Activated gamma-delta T cell treated with Interleukin-2 at 50 U/mL for 16 hours (primary cell): ENCODE measurements around the gene PHF20.
"Not testable (repeated sequence)": the region's sequence is repeated elsewhere in the genome, so short reads cannot be mapped to it uniquely, and the experiment has no call there.

Source experiments
- DNase-seq: peaks from one replicate; pipeline ENCODE4 v3.0.0-alpha.2; 2020

PHF20 gene

DNA sequence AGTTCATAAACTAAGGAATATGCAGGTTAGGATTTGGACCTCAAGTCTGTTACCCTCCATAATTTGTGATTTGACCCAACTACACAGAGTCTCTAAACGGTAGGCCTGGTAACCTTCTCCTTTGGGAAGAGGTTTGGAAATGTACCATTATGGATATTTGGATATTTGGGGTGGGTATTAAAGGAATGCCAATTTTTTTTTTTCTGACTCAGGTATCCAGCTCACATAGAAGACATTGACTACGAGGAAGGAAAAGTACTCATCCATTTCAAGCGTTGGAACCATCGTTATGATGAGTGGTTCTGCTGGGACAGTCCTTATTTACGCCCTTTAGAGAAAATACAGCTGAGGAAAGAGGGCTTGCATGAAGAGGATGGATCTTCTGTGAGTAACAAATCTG is 70.5 kb downstream of the PHF20 start:
- DNase-seq: no peak

- DNase-seq: not testable (repeated sequence)
Observed at GRCh38 chr20:35843894-35844293, 72.1 kb downstream of the PHF20 start.

- DNase-seq: no peak
Observed at GRCh38 chr20:35845561-35845960, 73.7 kb downstream of the PHF20 start.

GRCh38 chr20:35849706-35850105 is 77.9 kb downstream of the PHF20 start:
- no peak for DNase-seq

DNA sequence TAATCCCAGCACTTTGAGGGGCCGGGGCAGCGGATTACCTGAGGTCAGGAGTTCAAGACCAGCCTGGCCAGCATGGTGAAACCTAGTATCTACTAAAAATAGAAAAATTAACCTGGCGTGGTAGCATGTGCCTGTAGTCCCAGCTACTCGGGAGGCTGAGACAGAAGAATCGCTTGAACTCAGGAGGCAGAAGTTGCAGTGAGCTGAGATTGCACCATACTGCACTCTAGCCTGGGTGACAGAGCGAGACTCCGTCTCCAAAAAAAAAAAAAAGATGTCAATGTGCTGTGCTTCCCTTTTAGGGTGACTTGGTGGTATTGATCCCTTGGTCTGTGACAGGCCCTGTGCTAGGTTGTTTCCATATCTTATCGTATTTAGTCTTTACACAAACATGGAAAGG is 79.8 kb downstream of the PHF20 start:
- DNase-seq: not testable (repeated sequence)

DNA sequence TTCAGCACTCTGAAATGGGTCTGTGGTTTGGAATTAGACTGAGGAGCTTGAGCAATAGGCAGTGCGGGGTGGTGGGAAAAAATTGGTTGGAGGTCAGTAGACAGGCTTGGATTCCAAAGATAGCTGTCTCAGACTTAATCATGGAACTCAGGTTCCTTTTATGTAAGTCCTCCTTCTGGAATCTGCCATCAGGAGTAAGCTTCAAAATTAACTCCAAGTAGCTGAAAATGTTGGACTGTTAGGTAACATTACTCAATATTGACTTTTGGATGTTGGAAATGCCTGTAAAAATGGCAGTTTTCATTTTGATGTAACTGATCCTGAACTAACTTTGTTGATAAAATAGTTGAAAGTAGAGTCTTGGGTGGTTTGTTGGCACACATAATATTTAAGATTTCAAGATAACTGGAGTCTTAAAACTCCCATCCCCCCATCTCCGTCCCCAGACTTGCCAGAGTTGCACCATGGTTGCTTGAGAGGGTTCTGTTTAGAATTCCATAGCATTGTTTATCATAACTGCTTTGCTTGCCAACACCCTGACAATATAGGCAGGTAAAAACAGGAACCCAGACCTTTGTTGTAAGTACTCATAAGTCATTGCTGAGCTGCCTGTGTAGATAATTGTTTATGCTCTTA is 83.0 kb downstream of the PHF20 start:
- DNase-seq: no peak

- not testable (repeated sequence) for DNase-seq
Observed at GRCh38 chr20:35855641-35856040, 83.8 kb downstream of the PHF20 start.

GRCh38 chr20:35856866-35857265 is 85.1 kb downstream of the PHF20 start:
- no peak for DNase-seq

GRCh38 chr20:35866418-35867202 is 94.8 kb downstream of the PHF20 start:
- no peak for DNase-seq

DNA sequence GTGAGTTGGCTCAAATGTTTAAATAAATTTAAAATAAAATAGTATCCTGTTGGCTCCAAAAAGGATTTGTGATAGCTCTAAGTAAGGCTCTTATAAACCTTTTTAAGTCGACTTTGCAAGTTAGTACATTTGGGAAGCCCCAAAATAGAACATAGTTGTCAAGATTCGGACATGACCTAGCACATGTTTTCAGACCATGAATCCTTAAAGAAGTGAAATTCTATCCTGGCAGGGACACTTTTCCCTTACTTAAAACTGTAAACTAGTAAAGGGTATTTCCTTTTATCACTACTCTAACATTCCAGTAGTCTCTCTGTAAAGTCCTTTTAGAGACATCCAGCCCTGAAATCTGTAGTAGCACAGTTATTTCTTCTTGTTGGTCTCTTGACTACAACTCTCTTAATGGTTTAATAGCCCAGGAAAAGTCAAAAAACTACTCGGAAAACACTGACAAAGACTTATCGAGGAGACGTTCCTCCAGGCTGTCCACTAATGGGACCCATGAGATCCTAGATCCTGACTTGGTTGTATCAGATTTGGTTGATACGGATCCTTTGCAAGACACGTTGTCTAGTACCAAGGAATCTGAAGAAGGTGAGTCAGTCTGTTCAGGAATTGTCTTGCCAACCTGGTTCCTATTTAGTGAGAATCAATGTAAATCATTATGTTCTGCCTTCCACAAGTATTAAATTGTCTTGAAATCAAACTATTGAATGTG is 98.9 kb downstream of the PHF20 start:
- DNase-seq: no peak

DNA sequence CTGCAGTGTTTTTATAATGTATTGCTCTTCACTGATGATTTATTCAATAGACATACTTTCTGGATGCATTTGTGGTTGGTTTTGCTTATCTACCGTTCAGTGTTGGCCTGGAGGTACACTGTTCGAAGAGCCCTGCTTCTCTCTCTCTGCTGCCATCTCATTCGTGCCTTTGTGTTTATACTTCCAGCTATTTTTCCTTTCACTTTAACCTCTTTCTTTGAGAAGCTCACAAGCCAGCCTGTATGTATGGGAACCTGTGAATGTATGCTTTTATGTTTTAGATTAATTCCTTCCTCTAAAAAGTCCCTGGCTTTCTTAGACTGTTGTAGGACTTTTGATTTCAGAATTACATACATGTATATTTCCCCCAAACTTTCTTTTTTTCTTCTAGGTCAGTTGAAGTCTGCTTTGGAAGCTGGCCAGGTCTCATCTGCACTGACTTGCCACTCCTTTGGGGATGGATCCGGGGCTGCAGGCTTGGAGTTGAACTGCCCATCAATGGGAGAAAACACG is 99.5 kb downstream of the PHF20 start:
- no peak for DNase-seq

GRCh38 chr20:35876033-35876320 is 104.2 kb downstream of the PHF20 start:
- no peak for DNase-seq

GRCh38 chr20:35877611-35878010 is 105.8 kb downstream of the PHF20 start:
- DNase-seq: no peak

- DNase-seq: no peak
Observed at GRCh38 chr20:35878113-35878625, 106.4 kb downstream of the PHF20 start.

DNA sequence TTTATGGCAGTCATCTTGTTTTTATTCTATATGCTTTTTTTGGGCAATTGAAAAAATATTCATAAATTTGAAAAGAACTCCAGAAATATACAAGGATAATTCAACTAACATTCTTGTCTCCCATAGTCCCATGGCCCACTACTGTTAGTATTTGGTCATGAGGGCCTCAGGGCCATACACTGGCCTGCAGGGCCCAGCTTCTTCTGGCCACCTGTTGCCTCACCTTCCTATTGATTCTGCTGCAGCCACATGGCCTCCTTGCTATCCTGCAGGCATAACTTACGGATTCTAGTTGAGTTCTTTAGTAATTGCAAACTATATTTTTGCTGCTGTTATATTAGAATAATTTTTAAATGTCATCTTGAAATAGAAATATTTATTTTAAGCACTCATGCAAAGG is 109.9 kb downstream of the PHF20 start:
- DNase-seq: no peak

GRCh38 chr20:35882427-35883161 is 110.8 kb downstream of the PHF20 start:
- DNase-seq: not testable (repeated sequence)

DNA sequence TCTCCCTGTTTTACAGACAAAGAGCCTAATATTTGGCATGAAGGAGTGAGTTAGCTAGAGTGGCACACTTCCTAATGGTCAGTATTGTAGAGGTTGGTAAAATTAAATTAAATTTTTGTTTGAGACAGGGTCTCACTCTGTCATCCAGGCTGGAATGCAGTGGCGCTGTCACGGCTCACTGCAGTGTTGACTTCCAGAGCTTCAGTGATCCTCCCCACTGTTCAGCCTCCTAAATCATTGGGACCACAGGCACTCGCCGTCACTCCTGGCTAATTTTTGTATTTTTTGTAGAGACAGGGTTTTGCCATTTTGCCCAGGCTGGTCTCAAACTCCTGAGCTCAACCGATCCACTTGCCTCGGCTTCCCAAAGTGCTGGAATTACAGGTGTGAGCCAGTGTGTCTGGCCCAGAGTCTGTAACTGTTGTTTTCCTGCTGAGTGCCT is 111.5 kb downstream of the PHF20 start:
- no peak for DNase-seq

DNA sequence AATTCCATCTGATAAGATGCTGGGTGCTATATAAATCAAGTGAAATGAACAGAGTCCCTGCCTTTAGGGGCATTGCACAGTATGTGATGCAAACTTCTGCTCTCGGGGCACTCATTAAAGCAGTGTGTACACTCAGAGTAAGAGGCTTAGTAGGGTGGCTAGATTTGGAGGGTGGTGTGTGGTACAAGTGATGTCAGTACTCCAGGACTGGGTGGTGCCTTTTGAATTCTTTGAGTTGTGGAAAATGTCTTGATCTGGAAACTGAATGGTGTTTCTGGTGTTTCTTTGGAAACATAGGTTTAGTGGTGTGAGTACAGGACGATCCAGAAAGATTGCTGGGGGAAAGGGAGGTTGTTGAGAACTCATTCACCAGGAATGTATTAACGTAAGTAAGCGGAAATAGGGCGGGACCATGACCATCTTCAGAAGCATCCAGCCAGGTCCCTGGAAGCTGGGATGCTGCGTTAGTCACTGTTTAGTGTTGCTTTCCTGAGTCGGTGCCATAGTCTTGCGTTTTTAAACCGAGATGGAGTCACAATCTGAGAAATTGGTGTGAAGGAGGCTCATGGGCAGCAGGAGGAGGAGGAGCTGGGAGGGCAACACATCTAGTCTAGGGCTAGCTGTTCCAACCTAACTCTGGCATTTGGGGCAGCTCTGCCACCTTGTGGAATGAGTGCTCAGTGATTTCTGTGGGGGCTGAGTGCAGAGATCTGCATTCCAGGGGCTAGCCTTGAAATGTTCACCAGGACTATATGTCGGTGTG is 112.1 kb downstream of the PHF20 start:
- peak; percentile 56 for DNase-seq

DNA sequence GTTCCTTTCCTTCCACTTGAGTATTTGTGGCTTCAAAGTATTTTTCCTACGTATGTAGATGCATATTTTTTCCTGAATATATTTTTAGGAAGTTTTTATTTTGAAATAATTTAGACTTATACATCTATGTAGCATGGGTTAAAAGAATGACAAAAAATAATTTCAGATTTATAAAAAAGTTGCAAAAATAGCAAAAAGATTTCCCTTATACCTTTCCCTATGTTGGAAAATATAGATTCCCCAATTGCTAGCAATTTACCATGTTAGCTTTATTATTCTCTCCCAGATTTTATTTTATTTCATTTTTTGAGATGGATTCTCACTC is 112.7 kb downstream of the PHF20 start:
- DNase-seq: no peak

DNA sequence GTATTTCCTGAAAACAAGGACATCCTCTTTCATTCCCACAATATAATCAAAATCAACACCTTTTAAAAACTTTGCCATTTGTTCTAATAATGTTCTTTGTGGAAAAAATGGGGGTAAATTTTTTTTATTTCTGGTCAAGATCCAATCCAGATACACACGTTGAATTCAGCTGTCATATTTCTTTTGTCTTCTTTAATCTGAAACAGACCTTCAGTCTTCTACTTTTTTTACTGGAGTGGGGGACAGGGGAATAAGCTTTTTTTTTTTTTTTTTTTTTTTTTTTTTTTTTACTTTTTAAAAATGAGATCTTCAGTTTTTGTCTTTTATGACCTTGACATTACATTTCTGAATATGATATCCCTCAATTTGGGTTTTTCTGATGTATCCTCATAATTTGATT is 113.4 kb downstream of the PHF20 start:
- DNase-seq: no peak

GRCh38 chr20:35886537-35886936 is 114.7 kb downstream of the PHF20 start:
- no peak for DNase-seq

- no peak for DNase-seq
Observed at GRCh38 chr20:35887393-35888064, 115.7 kb downstream of the PHF20 start.
